ENCODE measurements around the gene CCDC85C.

The CCDC85C gene

DNA sequence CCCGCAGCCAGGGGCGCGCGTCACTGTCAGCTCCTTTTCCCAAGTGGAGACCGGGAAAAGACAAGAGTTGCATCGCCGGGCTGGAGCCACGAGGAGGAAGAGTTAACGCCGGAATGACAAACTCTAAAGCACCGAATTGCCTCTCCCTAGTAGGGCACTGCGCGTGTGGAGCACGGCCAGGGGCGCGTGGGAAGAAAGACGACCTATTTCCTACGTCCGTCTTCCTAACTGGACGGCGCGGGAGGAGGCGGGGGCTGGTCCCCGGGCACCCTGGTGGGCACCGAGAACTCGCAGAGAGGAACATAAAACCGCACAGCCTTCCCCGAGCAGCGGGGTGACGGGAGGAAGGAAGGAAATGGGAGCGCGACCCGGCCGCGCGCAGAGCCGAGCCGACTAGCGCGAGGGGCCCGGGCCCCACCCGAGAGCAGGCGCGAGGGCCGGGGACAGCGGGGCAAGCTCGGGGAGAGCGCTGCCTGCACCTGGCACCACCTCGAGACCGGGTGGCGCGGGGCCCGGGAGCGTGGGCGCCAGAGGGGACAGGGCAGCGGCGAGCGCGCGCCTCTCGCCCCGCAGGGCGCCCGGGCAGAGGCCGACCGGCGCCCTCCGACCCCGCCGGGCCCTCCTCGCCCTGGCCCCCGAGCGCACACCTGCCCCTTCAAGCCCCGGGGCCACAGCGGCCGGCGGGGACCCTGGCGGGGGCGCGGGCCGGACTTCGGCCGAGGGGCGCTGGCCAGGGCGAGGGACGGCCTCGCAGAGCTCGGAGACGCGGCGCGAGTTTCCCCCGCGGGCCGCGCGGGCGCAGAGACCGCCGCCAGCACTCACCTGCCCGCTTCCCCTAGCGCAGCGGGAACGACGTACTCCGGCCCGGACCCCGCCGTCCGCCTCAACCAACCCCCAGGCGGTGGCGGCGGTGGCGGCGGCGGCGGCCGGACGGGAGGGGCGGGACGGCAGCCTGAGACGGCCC, 123.8 kb downstream of the CCDC85C start, which contains the start of gene SETD3:
Gene SETD3 (minus strand): TSS at position 954 of the 964 bp plus-strand sequence. CDS start 15,054 bp downstream, outside the sequence.
- DNase-seq (ENCODE audit: low read depth in 2 of 3, low spot score in 1 of 3), result peak in 2 of 3 donors; percentile 18 to 23

DNA sequence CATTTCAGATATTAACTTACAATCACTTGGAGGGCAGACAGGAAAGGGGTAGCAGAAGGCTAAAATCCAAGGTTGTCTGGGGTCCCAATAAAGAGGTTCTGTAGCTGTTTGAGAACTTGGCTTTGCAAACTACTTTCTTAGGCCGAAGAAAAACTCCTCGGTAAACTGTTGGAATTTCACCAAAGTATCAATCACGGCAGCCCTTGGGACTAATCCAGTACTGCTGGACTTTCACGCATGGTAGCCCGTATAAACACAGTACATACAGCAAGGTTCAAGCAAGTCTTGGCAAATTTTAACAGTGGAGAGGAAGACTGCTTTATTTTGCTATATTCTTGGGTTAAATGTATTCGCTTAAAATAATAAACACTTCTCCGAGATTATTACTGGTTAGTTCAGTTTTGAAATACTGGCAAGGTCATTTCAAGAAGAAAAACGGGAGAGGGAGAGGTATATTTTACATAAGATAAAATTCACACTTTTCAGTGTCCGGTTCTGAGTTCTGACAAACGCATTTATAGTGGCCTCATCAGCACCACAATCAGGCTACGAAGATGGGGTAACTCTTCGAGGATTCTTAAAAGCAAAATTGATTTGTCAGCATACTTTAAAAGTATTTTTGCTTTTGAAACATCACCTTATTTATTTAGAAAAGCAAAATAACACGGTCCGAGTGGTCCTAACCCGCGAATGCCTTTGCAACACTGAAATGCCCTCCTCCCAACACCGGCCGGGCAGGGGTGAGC, 124.7 kb downstream of the CCDC85C start:
- no peak for DNase-seq (ENCODE audit: low read depth in 2 of 3, low spot score in 1 of 3)

DNA sequence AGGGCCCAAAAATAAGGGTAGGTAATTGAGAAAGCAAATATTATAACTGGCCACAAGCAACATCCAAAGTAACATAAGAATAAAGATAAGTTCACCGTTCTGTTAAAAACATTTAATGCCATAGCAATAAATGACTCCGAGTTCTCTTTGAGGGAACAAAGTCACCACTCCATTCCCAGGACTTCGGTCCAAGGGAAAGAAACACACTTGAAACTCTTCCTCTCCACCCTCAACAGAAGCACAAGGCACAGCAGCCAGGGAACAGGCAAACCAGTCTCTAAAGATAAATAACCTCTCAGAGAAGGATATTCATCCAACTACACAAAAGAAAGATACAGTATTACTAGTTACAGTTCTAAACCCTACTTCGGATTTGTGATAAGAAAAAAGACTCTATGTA, 125.9 kb downstream of the CCDC85C start:
- no peak for DNase-seq (ENCODE audit: low read depth in 2 of 3, low spot score in 1 of 3)

DNA sequence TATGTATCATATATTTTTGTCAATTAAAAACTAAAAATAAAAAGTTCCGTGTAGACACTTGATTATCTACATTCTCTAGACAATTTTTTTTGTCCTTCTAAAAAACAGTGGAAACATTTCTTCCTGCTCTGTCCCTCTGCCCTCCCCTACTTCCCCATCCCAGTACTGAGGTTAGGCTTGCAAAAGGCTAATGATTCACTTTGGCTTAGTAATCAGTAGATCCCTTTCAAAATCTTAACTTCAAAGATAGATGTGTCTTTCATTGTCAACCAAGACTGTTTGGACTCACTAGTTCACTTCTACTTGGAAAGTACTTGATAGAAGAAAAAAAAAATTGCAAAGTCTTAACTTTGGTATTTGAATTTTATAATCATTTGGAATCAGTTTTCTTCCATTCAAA, 127.1 kb downstream of the CCDC85C start:
- DNase-seq (ENCODE audit: low read depth in 2 of 3, low spot score in 1 of 3), result no peak

- DNase-seq (ENCODE audit: low read depth in 2 of 3, low spot score in 1 of 3), result no peak
Measured at GRCh38 chr14:99475660-99476059, 128.3 kb downstream of the CCDC85C start.

GRCh38 chr14:99475179-99475578, 128.8 kb downstream of the CCDC85C start:
- DNase-seq (ENCODE audit: low read depth in 2 of 3, low spot score in 1 of 3), result no peak

- no peak for DNase-seq (ENCODE audit: low read depth in 2 of 3, low spot score in 1 of 3)
Measured at GRCh38 chr14:99473458-99473857, 130.5 kb downstream of the CCDC85C start.

DNA sequence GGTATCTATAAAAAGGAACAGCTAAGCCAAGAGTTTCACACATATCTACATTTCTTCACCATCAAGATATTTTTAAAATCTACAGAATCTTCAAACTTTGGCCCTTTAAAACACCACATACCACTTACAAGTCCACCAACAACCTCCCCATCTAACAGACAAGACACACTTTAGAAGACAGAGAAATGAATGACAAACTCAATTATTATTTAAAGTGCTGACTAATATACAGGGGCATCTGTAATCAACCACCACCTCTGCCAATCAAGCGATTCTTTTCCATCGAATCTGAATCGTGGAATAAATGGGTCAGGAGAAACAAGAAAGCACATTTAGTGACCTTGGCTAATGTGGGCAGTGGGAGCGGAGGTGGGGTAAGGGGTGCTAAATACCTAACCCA, 131.1 kb downstream of the CCDC85C start:
- no peak for DNase-seq (ENCODE audit: low read depth in 2 of 3, low spot score in 1 of 3)

- no peak for DNase-seq (ENCODE audit: low read depth in 2 of 3, low spot score in 1 of 3)
Measured at GRCh38 chr14:99471731-99472130, 132.3 kb downstream of the CCDC85C start.

DNA sequence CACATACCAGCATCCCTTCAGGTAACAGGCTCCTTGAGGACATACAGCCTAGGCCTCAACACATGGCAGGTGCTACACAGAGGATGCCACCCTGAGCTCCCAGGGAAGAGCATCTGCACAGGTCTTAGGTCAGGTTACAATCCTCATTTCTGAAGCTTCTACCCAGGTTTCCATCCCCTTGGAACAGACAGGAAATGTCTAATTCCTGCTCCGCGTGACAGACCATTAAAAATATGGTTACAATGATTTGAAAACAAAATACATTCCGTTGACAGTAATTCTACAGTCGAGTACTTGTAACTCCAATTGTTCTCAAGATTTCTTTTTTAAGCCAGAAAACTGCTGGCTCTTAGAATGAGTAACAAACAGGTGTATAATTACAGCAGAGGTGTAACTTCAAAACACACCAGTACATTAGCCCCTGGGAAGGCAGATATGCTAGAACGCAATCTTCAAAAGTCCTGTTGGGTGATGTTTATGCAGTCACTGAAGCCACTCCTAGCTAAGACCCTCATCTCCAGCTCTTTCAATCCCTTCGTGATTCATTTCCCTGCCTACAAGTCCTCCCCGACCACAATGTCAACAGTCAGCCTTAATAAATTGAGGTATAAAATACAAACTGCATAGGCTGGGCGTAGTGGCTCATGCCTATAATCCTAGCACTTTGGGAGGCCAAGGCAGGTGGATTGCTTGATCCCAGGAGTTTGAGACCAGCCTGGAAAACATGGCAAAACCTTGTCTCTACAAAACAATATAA, 135.0 kb downstream of the CCDC85C start:
- DNase-seq (ENCODE audit: low read depth in 2 of 3, low spot score in 1 of 3), result no peak

GRCh38 chr14:99468081-99468480, 135.9 kb downstream of the CCDC85C start:
- DNase-seq (ENCODE audit: low read depth in 2 of 3, low spot score in 1 of 3), result no peak

GRCh38 chr14:99467336-99468078, 136.5 kb downstream of the CCDC85C start:
- no peak for DNase-seq (ENCODE audit: low read depth in 2 of 3, low spot score in 1 of 3)

- DNase-seq (ENCODE audit: low read depth in 2 of 3, low spot score in 1 of 3), result no peak
Measured at GRCh38 chr14:99466758-99467157, 137.2 kb downstream of the CCDC85C start.

DNA sequence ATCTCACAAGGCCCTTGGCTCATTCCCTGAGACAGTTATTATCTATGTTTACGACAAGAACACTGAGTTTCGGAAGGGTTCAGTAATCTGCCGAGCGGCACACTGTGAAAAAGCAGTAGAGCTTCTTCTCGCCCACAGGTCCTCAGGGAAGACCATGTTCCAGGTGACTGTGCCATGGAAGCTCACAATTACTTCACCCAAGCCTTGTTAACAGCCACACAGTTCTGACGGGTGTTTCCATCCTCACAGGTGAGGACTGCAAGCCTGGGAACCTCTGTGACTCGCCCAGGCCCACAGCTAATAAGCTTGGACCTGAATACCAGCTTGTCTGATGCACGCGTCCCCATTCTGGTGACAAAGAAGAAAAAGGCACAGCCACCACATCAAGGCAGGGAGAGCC, 138.7 kb downstream of the CCDC85C start:
- no peak for DNase-seq (ENCODE audit: low read depth in 2 of 3, low spot score in 1 of 3)

DNA sequence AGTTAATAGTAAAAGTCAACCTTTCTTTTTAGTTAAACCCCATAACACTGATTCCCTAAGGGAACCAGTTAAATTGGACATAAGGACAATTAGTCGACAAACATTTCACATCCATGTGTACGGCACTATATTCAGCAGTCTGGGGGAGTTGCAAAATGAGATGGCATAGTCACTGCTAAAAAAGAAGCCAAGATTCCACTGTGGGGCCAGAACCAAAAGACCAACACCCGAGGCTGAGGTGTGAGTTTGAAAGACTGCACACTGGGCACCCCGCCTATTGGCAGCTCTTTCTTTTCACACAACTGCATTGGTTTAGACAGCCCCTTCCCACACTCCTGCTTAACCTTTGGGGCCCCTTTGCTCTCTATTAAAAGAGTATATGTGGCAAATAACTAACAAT, 140.0 kb downstream of the CCDC85C start:
- DNase-seq (ENCODE audit: low read depth in 2 of 3, low spot score in 1 of 3), result no peak

DNA sequence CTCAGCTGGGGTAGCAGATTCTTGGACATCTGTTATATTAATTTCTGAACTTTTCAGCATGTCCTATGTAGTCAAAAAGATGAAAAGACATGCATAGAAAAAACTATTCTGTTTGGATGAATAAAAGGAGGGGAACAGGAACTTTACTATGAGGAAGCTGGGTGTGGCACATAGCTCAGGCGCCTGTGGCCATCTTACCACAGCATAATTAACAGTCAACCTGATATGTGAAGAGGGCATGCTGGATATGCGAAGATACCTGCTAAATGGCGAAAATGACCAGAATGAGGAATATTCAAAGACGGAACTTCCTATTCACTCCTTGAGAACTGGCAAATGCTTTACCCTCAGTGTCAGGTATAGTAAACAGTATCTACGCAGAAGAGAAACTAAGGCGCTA, 141.8 kb downstream of the CCDC85C start:
- no peak for DNase-seq (ENCODE audit: low read depth in 2 of 3, low spot score in 1 of 3)

DNA sequence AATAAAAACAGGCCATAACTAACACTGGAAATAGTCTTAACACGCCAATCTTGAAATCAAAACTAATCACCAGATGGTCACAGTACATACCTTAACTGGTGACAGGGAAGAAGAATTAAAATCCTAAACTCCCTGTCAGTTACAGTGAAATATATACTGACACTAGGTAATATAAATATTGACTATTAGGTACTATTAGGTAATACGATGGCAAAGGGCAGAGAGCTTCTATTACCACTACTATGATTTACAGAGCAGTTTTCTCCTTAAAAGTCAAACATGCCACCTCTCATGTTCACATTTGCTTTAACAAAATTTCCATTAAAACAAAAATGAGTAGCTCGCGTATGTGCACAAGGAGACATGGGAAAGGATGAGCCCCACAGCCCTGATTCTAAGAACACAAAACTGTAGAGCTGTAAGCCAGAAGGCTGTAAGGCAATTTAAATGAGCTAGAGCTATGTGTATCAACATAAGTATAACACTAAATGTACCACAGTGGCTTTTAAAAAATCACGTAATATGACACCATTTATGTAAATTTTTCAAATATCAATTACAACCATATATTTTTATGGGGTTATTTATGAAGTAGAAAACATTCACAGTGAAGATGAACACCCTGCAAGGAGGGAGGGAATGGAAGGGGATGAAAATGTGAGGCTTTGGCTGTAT, 142.5 kb downstream of the CCDC85C start:
- no peak for DNase-seq (ENCODE audit: low read depth in 2 of 3, low spot score in 1 of 3)

GRCh38 chr14:99460793-99461192, 143.2 kb downstream of the CCDC85C start:
- no peak for DNase-seq (ENCODE audit: low read depth in 2 of 3, low spot score in 1 of 3)

DNA sequence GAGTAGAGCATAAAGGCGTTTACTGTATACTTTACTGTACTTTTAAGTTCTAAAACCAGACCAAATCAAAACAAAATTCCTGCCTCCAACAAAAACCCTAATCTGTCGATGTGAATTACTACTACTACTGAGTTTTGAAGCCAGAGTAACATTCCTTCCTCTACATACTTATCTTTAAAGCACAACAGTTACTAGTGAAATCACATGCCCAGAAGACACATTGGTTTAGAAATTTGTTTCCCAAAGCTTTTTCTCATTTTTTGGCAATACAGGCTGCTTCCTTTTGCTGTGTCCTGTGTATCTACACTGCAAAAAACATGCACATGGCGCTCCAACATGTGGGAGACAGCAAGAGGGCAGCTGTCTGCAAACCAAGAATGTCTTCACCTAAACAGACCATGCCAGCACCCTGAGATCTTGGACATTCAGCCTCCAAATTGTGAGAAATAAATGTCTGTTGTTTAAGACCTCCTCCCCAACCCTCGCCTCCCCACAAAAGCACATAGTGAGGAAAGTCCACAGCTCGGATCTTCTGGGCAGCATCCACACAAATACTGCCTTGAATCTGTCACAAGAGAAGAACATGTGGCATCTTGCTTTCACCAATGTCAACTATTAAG, 144.4 kb downstream of the CCDC85C start:
- no peak for DNase-seq (ENCODE audit: low read depth in 2 of 3, low spot score in 1 of 3)

DNA sequence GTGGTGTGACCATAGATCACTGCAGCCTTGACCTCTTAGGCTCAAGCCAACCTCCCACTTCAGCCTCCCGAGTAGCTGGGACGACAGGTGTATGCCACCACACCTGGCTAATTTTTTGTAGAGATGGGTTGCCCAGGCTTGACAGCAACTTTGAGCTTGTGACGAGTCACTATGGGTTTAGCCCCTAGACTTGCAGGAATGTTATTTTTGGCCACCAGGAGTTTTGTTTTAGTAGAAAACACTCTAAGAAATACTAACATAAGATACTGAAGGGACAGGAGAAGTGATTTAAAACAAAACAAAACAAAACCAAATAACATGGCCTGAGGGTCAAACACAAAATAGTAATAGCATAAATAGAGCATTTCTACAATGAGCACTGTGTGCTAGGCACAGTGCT, 149.8 kb downstream of the CCDC85C start:
- DNase-seq (ENCODE audit: low read depth in 2 of 3, low spot score in 1 of 3), result no peak

Measured in stimulated activated CD4-positive, alpha-beta T cell treated with anti-CD3 and anti-CD28 coated beads, Interleukin-12 subunit alpha, Interleukin-12 subunit beta, amount 100 ng/mL, for 48 hours (primary cell).